Measurements from ENCODE around the gene PTPN23.

DNA sequence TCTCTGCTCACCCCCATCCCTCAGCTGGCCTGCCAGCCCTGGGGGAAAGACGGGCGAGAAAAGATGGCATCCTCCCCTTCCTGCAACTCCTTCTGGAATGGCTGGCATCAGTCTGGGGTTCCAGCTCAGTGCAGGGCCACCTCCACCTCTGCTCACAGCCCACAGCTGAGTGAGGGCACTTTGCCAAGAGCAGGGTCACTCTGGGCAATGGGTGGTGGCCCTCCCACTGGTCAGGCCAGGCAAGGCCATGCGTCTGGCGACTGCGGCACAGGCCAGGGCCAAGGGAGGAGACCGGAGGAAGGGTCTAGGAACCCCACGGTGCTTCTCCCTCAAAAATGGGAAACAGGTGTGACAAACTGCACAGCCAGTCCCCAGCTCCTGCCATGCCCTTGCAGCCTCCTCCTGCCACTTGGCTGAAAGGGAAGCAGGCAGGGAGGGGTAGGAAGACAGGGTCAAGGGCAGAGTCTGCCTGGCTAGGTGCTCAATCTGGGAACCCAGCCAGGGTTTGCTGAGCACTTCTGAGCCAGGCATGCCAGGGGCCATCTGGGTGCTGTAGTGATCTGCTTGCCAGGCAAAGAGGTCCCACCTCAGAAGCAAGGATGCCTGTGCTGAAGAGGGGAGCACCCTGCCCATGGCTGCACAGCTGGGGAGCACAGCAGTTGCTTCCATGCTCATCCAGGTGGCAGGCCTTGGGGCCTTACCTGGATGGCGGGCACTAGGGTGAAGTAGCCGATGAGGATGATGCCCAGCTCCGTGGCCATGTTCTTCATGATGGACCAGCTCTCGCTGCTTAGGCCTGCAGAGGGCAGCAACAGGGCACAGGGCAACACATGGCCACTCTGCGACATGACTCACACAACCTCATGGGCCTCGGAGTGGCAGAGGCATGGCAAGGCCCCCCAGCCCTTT, 41.2 kb downstream of the PTPN23 start:
- TF ChIP-seq, protein P1, sequence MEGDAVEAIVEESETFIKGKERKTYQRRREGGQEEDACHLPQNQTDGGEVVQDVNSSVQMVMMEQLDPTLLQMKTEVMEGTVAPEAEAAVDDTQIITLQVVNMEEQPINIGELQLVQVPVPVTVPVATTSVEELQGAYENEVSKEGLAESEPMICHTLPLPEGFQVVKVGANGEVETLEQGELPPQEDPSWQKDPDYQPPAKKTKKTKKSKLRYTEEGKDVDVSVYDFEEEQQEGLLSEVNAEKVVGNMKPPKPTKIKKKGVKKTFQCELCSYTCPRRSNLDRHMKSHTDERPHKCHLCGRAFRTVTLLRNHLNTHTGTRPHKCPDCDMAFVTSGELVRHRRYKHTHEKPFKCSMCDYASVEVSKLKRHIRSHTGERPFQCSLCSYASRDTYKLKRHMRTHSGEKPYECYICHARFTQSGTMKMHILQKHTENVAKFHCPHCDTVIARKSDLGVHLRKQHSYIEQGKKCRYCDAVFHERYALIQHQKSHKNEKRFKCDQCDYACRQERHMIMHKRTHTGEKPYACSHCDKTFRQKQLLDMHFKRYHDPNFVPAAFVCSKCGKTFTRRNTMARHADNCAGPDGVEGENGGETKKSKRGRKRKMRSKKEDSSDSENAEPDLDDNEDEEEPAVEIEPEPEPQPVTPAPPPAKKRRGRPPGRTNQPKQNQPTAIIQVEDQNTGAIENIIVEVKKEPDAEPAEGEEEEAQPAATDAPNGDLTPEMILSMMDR (IDR thresholded peaks at IDR 0.05): peak; percentile 33 to 41 (median 38)
- TF ChIP-seq POLR2A (IDR thresholded peaks at IDR 0.05): no peak

Measured in right lobe of liver (tissue), 4 donors.